GM19324 (cell line): ENCODE results near the gene C17orf67.

Source experiments
- ATAC-seq: cut with Tn5 transposase; IDR thresholded peaks from one replicate; pipeline ENCODE4 v1.9.1; 2021; ENCODE audit warnings: mild to moderate bottlenecking, moderate library complexity; ENCODE audit not compliant: unreplicated experiment, low FRiP score

The C17orf67 gene

DNA sequence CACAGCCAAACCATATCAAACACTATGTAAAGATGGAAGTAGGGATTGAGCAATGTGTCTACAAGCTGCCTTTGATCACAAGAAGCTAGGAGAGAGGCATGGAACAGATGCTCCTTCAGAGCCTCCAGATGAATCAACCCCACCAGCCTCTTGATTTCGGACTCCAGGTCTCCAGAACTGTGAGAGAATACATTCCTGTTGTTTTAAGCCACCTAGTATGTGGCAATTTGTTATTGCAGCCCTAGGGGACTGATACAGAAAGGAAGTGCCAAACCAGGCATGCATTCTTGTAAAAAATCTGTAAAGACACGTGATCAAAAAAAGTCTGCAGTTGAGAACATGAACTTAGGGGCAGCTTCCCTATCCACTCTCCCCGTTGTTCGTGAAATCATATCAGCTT lies 91.1 kb downstream of the C17orf67 start:
- ATAC-seq: no peak
